Measurements from ENCODE around the gene COX17. TPM values are rescaled to one million over a fixed set of nuclear protein-coding genes. Genes with fewer than 3 reads are reported as not detected.
A peak's percentile ranks its signal among the peaks of the same experiment; 100 is the strongest.

The COX17 gene
- total RNA-seq, result 61.2 and 64.9 TPM in 2 replicates

- Mint-ChIP-seq H3K9me3 (no peaks in the 10 kb centered on the region), H3K36me3 (ENCODE audit: low read depth) (peaks cover 29% of the 10 kb centered on the region), H3K4me1 (ENCODE audit: low read depth) (peaks cover 36% of the 10 kb centered on the region), H3K27me3 (ENCODE audit: low read depth) (no peaks in the 10 kb centered on the region), H3K4me3 (ENCODE audit: low read depth) (peak within 1 kb of the TSS; percentile 96), H3K27ac (peak within 1 kb of the TSS; percentile 94)
- peak; percentile 96 for DNase-seq (ENCODE audit: low spot score)
- intact Hi-C loops (cut with micrococcal nuclease), result loop anchor here (1.0 to 10.0 kb wide), 10 partner anchors 23 to 436 kb away; partner anchors contain the start of genes ADPRH, B4GALT4, CD80 and GSK3B
These were observed at the start of gene COX17 for GRCh38 chr3:119676771-119677640. Gene COX17 (minus strand): TSS chr3:119677406. CDS start chr3:119677310, 96 bp downstream.

- no peaks in the 10 kb centered on the region for H3K4me1 Mint-ChIP-seq (ENCODE audit: low read depth)
- H3K36me3 Mint-ChIP-seq (ENCODE audit: low read depth), result no peaks in the 10 kb centered on the region
- intact Hi-C loops (cut with micrococcal nuclease), result no loop called here
- peaks cover 10% of the 10 kb centered on the region for H3K27me3 Mint-ChIP-seq (ENCODE audit: low read depth)
- no peaks in the 10 kb centered on the region for H3K9me3 Mint-ChIP-seq
- no peak for DNase-seq (ENCODE audit: low spot score)
- no peak overlapping the region for H3K27ac Mint-ChIP-seq
- no peak overlapping the region for H3K4me3 Mint-ChIP-seq (ENCODE audit: low read depth)
These were observed 49.7 kb upstream of the COX17 start for GRCh38 chr3:119726909-119727308.

- Mint-ChIP-seq H3K9me3 (no peaks in the 10 kb centered on the region), H3K36me3 (ENCODE audit: low read depth) (no peaks in the 10 kb centered on the region), H3K27me3 (ENCODE audit: low read depth) (peaks cover 17% of the 10 kb centered on the region), H3K4me3 (ENCODE audit: low read depth) (no peak overlapping the region), H3K4me1 (ENCODE audit: low read depth) (no peaks in the 10 kb centered on the region), H3K27ac (no peak overlapping the region)
- DNase-seq (ENCODE audit: low spot score), result no peak
- intact Hi-C loops (cut with micrococcal nuclease), result no loop called here
These were observed 45.8 kb upstream of the COX17 start for GRCh38 chr3:119723022-119723421.

- no peak for DNase-seq (ENCODE audit: low spot score)
- intact Hi-C loops (cut with micrococcal nuclease), result no loop called here
- Mint-ChIP-seq H3K4me1 (ENCODE audit: low read depth) (peaks cover 2% of the 10 kb centered on the region), H3K27me3 (ENCODE audit: low read depth) (peaks cover 13% of the 10 kb centered on the region), H3K9me3 (no peaks in the 10 kb centered on the region), H3K4me3 (ENCODE audit: low read depth) (no peak overlapping the region), H3K36me3 (ENCODE audit: low read depth) (no peaks in the 10 kb centered on the region), H3K27ac (no peak overlapping the region)
These were observed 40.3 kb upstream of the COX17 start for GRCh38 chr3:119717520-119717919.

- intact Hi-C loops (cut with micrococcal nuclease), result no loop called here
- DNase-seq (ENCODE audit: low spot score), result no peak
- Mint-ChIP-seq H3K9me3 (no peaks in the 10 kb centered on the region), H3K27me3 (ENCODE audit: low read depth) (peaks cover 13% of the 10 kb centered on the region), H3K36me3 (ENCODE audit: low read depth) (no peaks in the 10 kb centered on the region), H3K4me3 (ENCODE audit: low read depth) (no peak overlapping the region), H3K4me1 (ENCODE audit: low read depth) (peaks cover 2% of the 10 kb centered on the region), H3K27ac (no peak overlapping the region)
These were observed 39.8 kb upstream of the COX17 start for GRCh38 chr3:119716998-119717397.

GRCh38 chr3:119715105-119715504 is 37.9 kb upstream of the COX17 start:
- no peaks in the 10 kb centered on the region for H3K36me3 Mint-ChIP-seq (ENCODE audit: low read depth)
- no peak overlapping the region for H3K4me3 Mint-ChIP-seq (ENCODE audit: low read depth)
- intact Hi-C loops (cut with micrococcal nuclease), result no loop called here
- no peak for DNase-seq (ENCODE audit: low spot score)
- H3K9me3 Mint-ChIP-seq, result no peaks in the 10 kb centered on the region
- peaks cover 2% of the 10 kb centered on the region for H3K4me1 Mint-ChIP-seq (ENCODE audit: low read depth)
- H3K27me3 Mint-ChIP-seq (ENCODE audit: low read depth), result peaks cover 4% of the 10 kb centered on the region
- no peak overlapping the region for H3K27ac Mint-ChIP-seq

- peak overlapping the region; percentile 49 for H3K4me3 Mint-ChIP-seq (ENCODE audit: low read depth)
- no peak overlapping the region for H3K27ac Mint-ChIP-seq
- peaks cover 8% of the 10 kb centered on the region for H3K9me3 Mint-ChIP-seq
- H3K4me1 Mint-ChIP-seq (ENCODE audit: low read depth), result peaks cover 29% of the 10 kb centered on the region
- intact Hi-C loops (cut with micrococcal nuclease), result loop anchor here (5.0 to 10.0 kb wide), 3 partner anchors 207 to 391 kb away; partner anchors contain the start of genes GSK3B and TIMMDC1
- H3K27me3 Mint-ChIP-seq (ENCODE audit: low read depth), result peaks cover 28% of the 10 kb centered on the region
- no peak for DNase-seq (ENCODE audit: low spot score)
- peaks cover 6% of the 10 kb centered on the region for H3K36me3 Mint-ChIP-seq (ENCODE audit: low read depth)
These were observed 26.8 kb upstream of the COX17 start for GRCh38 chr3:119703820-119704531.

- Mint-ChIP-seq H3K9me3 (peaks cover 8% of the 10 kb centered on the region), H3K36me3 (ENCODE audit: low read depth) (peaks cover 6% of the 10 kb centered on the region), H3K4me1 (ENCODE audit: low read depth) (peaks cover 29% of the 10 kb centered on the region), H3K4me3 (ENCODE audit: low read depth) (peak within 1 kb of the TSS; percentile 71), H3K27ac (no peak within 1 kb of the TSS), H3K27me3 (ENCODE audit: low read depth) (peaks cover 26% of the 10 kb centered on the region)
- peak; percentile 74 for DNase-seq (ENCODE audit: low spot score)
- intact Hi-C loops (cut with micrococcal nuclease), result loop anchor here (5.0 to 10.0 kb wide), 3 partner anchors 206 to 392 kb away; partner anchors contain the start of genes GSK3B and TIMMDC1
These were observed 25.6 kb upstream of the COX17 start, which contains the start of gene CFAP91 for GRCh38 chr3:119702530-119703527. Gene CFAP91 (plus strand): TSS chr3:119703022. CDS start chr3:119703099, 77 bp downstream.

GRCh38 chr3:119700920-119701734 is 23.9 kb upstream of the COX17 start:
- no peak for DNase-seq (ENCODE audit: low spot score)
- Mint-ChIP-seq H3K27me3 (ENCODE audit: low read depth) (peaks cover 19% of the 10 kb centered on the region), H3K27ac (peak overlapping the region; percentile 85), H3K4me1 (ENCODE audit: low read depth) (peaks cover 29% of the 10 kb centered on the region), H3K4me3 (ENCODE audit: low read depth) (peak overlapping the region; percentile 28), H3K9me3 (peaks cover 8% of the 10 kb centered on the region), H3K36me3 (ENCODE audit: low read depth) (peaks cover 6% of the 10 kb centered on the region)
- intact Hi-C loops (cut with micrococcal nuclease), result loop anchor here (1.0 to 10.0 kb wide), 8 partner anchors 24 to 462 kb away; partner anchors contain the start of genes COX17, GSK3B, POGLUT1 and TIMMDC1

- Mint-ChIP-seq H3K4me3 (ENCODE audit: low read depth) (peak overlapping the region; percentile 28), H3K27me3 (ENCODE audit: low read depth) (peaks cover 14% of the 10 kb centered on the region), H3K36me3 (ENCODE audit: low read depth) (peaks cover 6% of the 10 kb centered on the region), H3K9me3 (peaks cover 8% of the 10 kb centered on the region), H3K27ac (peak overlapping the region; percentile 85), H3K4me1 (ENCODE audit: low read depth) (peaks cover 29% of the 10 kb centered on the region)
- intact Hi-C loops (cut with micrococcal nuclease), result loop anchor here (1.0 to 10.0 kb wide), 8 partner anchors 23 to 461 kb away; partner anchors contain the start of genes COX17, GSK3B, POGLUT1 and TIMMDC1
- DNase-seq (ENCODE audit: low spot score), result peak; percentile 26
These were observed 23.2 kb upstream of the COX17 start for GRCh38 chr3:119700269-119700919.

GRCh38 chr3:119697394-119697793 is 20.2 kb upstream of the COX17 start:
- Mint-ChIP-seq H3K4me1 (ENCODE audit: low read depth) (peaks cover 26% of the 10 kb centered on the region), H3K27me3 (ENCODE audit: low read depth) (peaks cover 3% of the 10 kb centered on the region), H3K27ac (no peak overlapping the region), H3K4me3 (ENCODE audit: low read depth) (no peak overlapping the region), H3K9me3 (peaks cover 8% of the 10 kb centered on the region), H3K36me3 (ENCODE audit: low read depth) (peaks cover 6% of the 10 kb centered on the region)
- intact Hi-C loops (cut with micrococcal nuclease), result no loop called here
- DNase-seq (ENCODE audit: low spot score), result no peak

Data from activated T-helper 2 cell treated with anti-CD3 and anti-CD28 coated beads, Interferon-gamma antibody, Interleukin-2, Interleukin-4, amounts not matched to agents 10 μg/mL and 5 μg/mL and 100 μg/mL, durations not matched to agents 14 hours and 24 hours and 36 hours (primary cell).